SK-N-SH (cell line): ENCODE results near the gene ANKRD18A.
"Not testable (repeated sequence)": the region's sequence is repeated elsewhere in the genome, so short reads cannot be mapped to it uniquely, and the experiment has no call there.

Experiments used
- EZH2phosphoT487 ChIP-seq: fragments of 200-600 bp; sonication (generic); IDR thresholded peaks from 2 replicates; pipeline ENCODE4 v1.6.1; 2017; ENCODE audit warnings: low read depth, mixed run types, mild to moderate bottlenecking, antibody characterized with exemption, moderate library complexity, borderline replicate concordance
- GABPA ChIP-seq: IDR thresholded peaks from 2 replicates; pipeline ENCODE4 v1.4.0; 2012; ENCODE audit warnings: low read depth, mild to moderate bottlenecking
- USF1 ChIP-seq: IDR thresholded peaks from 2 replicates; pipeline ENCODE4 v1.4.0; 2012; ENCODE audit warnings: low read depth, borderline replicate concordance
- TF ChIP-seq, protein P1 (sequence below): fragments of 200-600 bp; sonication (generic); IDR thresholded peaks from 2 replicates; pipeline ENCODE4 v1.6.1; 2017; ENCODE audit warnings: antibody characterized with exemption, mild to moderate bottlenecking, moderate library complexity

GRCh38 chr9:38546497-38547163, 73.8 kb downstream of the ANKRD18A start:
- TF ChIP-seq, protein P1, sequence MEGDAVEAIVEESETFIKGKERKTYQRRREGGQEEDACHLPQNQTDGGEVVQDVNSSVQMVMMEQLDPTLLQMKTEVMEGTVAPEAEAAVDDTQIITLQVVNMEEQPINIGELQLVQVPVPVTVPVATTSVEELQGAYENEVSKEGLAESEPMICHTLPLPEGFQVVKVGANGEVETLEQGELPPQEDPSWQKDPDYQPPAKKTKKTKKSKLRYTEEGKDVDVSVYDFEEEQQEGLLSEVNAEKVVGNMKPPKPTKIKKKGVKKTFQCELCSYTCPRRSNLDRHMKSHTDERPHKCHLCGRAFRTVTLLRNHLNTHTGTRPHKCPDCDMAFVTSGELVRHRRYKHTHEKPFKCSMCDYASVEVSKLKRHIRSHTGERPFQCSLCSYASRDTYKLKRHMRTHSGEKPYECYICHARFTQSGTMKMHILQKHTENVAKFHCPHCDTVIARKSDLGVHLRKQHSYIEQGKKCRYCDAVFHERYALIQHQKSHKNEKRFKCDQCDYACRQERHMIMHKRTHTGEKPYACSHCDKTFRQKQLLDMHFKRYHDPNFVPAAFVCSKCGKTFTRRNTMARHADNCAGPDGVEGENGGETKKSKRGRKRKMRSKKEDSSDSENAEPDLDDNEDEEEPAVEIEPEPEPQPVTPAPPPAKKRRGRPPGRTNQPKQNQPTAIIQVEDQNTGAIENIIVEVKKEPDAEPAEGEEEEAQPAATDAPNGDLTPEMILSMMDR = not testable (repeated sequence)
- not testable (repeated sequence) for TF ChIP-seq USF1, EZH2phosphoT487, GABPA
